Spleen (tissue), 7 donors: ENCODE data around the gene RNF44.
A peak's percentile ranks its signal among the peaks of the same experiment; 100 is the strongest.

Experiments
- CTCF ChIP-seq, 11 experiments: fragments of 200-600 bp in 7 of 11; fragments of 450-650 bp in 4 of 11; sonication (generic) in 4 of 11; IDR thresholded peaks in 8 of 11; conservative IDR thresholded peaks in 3 of 11; 1 replicate in 7 of 11; 2 replicates in 4 of 11; pipeline versions ENCODE4 v1.4.0 to v1.8.0; 2016 to 2021; ENCODE audit warnings: antibody characterized with exemption in 11 of 11, inconsistent platforms in 4 of 11, mild to moderate bottlenecking in 1 of 11
- POLR2A ChIP-seq, 3 donors: fragments of 450-650 bp; IDR thresholded peaks; one replicate each; pipeline ENCODE4 v1.5.1; 2017; ENCODE audit warnings: antibody characterized with exemption in 3 of 3, mild to moderate bottlenecking in 1 of 3
- POLR2AphosphoS5 ChIP-seq, 3 donors: sonication (generic); formaldehyde crosslinking; IDR thresholded peaks; one replicate each; pipeline ENCODE4 v1.5.1; 2017; ENCODE audit warnings: antibody characterized with exemption in 3 of 3
- donor health status: DM: no; HTN: no; CAD: no; lungs with moderate emphysema.
- donor health status: DM: no; HTN: no; CAD: no.
- donor health status: DM: no; HTN: no; CAD: no.

GRCh38 chr5:176543428-176544182 is 6.4 kb upstream of the RNF44 start:
- TF ChIP-seq CTCF (IDR thresholded peaks at IDR 0.05 in 8 of 11, conservative IDR thresholded peaks at IDR 0.05 in 3 of 11), result peak in 2 of 11 experiments; percentile 6 to 12
- peak; percentile 80 to 85 (median 82) for TF ChIP-seq POLR2AphosphoS5 (IDR thresholded peaks at IDR 0.05)
- TF ChIP-seq POLR2A (IDR thresholded peaks at IDR 0.05), result no peak
